GM19238 (cell line): ENCODE results near the gene COG7.
"Not testable (repeated sequence)": the region's sequence is repeated elsewhere in the genome, so short reads cannot be mapped to it uniquely, and the experiment has no call there.

Source experiments
- DNase-seq: peaks from one replicate; pipeline ENCODE4 v3.0.0; 2011; ENCODE audit warnings: low spot score; ENCODE audit not compliant: insufficient read length

COG7 gene

GRCh38 chr16:23476289-23476688, 23.3 kb upstream of the COG7 start:
- DNase-seq: no peak

- no peak for DNase-seq
Measured at GRCh38 chr16:23469814-23470213, 16.8 kb upstream of the COG7 start.

GRCh38 chr16:23466162-23466885, 13.3 kb upstream of the COG7 start:
- no peak for DNase-seq

GRCh38 chr16:23465179-23465578, 12.2 kb upstream of the COG7 start:
- no peak for DNase-seq

- DNase-seq: no peak
Measured at GRCh38 chr16:23464196-23464595, 11.2 kb upstream of the COG7 start.

- DNase-seq: not testable (repeated sequence)
Measured at GRCh38 chr16:23462994-23463393, 10.0 kb upstream of the COG7 start.

- DNase-seq: no peak
Measured at GRCh38 chr16:23453338-23454052, 506 bp upstream of the COG7 start.

GRCh38 chr16:23452221-23452571, 793 bp downstream of the COG7 start:
- DNase-seq: no peak

GRCh38 chr16:23448392-23448791, 4.6 kb downstream of the COG7 start:
- DNase-seq: no peak

- DNase-seq: not testable (repeated sequence)
Measured at GRCh38 chr16:23437542-23437941, 15.4 kb downstream of the COG7 start.

- DNase-seq: no peak
Measured at GRCh38 chr16:23436951-23437350, 16.0 kb downstream of the COG7 start.

- DNase-seq: peak; percentile 46
Measured at GRCh38 chr16:23435500-23435899, 17.5 kb downstream of the COG7 start.

GRCh38 chr16:23434380-23434779, 18.6 kb downstream of the COG7 start:
- DNase-seq: peak; percentile 20

- no peak for DNase-seq
Measured at GRCh38 chr16:23433261-23433920, 19.6 kb downstream of the COG7 start.

- no peak for DNase-seq
Measured at GRCh38 chr16:23432176-23433128, 20.5 kb downstream of the COG7 start.

- DNase-seq: no peak
Measured at GRCh38 chr16:23428351-23428750, 24.6 kb downstream of the COG7 start.

GRCh38 chr16:23424292-23424958, 28.6 kb downstream of the COG7 start:
- no peak for DNase-seq

- no peak for DNase-seq
Measured at GRCh38 chr16:23423496-23424049, 29.4 kb downstream of the COG7 start.

GRCh38 chr16:23420011-23420410, 33.0 kb downstream of the COG7 start:
- DNase-seq: no peak

GRCh38 chr16:23416816-23417215, 36.2 kb downstream of the COG7 start:
- DNase-seq: no peak

GRCh38 chr16:23414731-23415130, 38.3 kb downstream of the COG7 start:
- DNase-seq: no peak
